H9 (cell line): ENCODE results near the gene CTNNAL1. TPM values are rescaled to one million over a fixed set of nuclear protein-coding genes. Genes with fewer than 3 reads are reported as not detected.

Experiments
- DNase-seq: peaks from one replicate; pipeline ENCODE4 v3.0.0-alpha.2; 2017
- H2AFZ ChIP-seq: one replicate; pipeline ENCODE4 v1.6.1; 2013; ENCODE audit warnings: mild to moderate bottlenecking, low read length, control low read depth, moderate library complexity
- H2AK5ac ChIP-seq: 2 replicates; pipeline ENCODE4 v1.6.1; 2013; ENCODE audit warnings: low read length, control low read depth, mixed read lengths; ENCODE audit not compliant: insufficient read length
- H2BK120ac ChIP-seq: one replicate; pipeline ENCODE4 v1.6.1; 2013; ENCODE audit warnings: low read depth, mild to moderate bottlenecking, low read length, control low read depth, inconsistent platforms; ENCODE audit not compliant: poor library complexity, severe bottlenecking
- H2BK12ac ChIP-seq: 2 replicates; pipeline ENCODE4 v1.6.1; 2013; ENCODE audit warnings: low read length, control low read depth, mixed read lengths, low read depth; ENCODE audit not compliant: insufficient read length
- H2BK15ac ChIP-seq: 2 replicates; pipeline ENCODE4 v1.6.1; 2013; ENCODE audit warnings: low read depth, low read length, control low read depth
- H2BK20ac ChIP-seq: one replicate; pipeline ENCODE4 v1.6.1; 2013; ENCODE audit warnings: low read depth, mild to moderate bottlenecking, low read length, control low read depth, inconsistent platforms; ENCODE audit not compliant: poor library complexity, severe bottlenecking
- H2BK5ac ChIP-seq: 2 replicates; pipeline ENCODE4 v1.6.1; 2013; ENCODE audit warnings: low read length, control low read depth, mixed read lengths; ENCODE audit not compliant: insufficient read length
- H3K14ac ChIP-seq: 2 replicates; pipeline ENCODE4 v1.6.1; 2013; ENCODE audit warnings: low read length, control low read depth; ENCODE audit not compliant: insufficient read depth
- H3K18ac ChIP-seq: 2 replicates; pipeline ENCODE4 v1.6.1; 2013; ENCODE audit warnings: low read depth, mild to moderate bottlenecking, mixed read lengths, low read length, control low read depth; ENCODE audit not compliant: insufficient read length
- H3K23ac ChIP-seq: 2 replicates; pipeline ENCODE4 v1.6.1; 2013; ENCODE audit warnings: low read length, control low read depth, mixed read lengths, low read depth; ENCODE audit not compliant: insufficient read length
- H3K23me2 ChIP-seq: 2 replicates; pipeline ENCODE4 v1.6.1; 2013; ENCODE audit warnings: low read depth, mild to moderate bottlenecking, mixed read lengths, low read length, control low read depth; ENCODE audit not compliant: insufficient read length, poor library complexity, severe bottlenecking
- H3K27ac ChIP-seq: 2 replicates; pipeline ENCODE4 v1.5.1; 2013; ENCODE audit warnings: low read length, control low read depth, mixed read lengths, low read depth; ENCODE audit not compliant: insufficient read length
- H3K27me3 ChIP-seq: 2 replicates; pipeline ENCODE4 v1.6.1; 2013; ENCODE audit warnings: low read length, control low read depth, inconsistent platforms; ENCODE audit not compliant: insufficient read depth
- H3K4ac ChIP-seq: 2 replicates; pipeline ENCODE4 v1.6.1; 2013; ENCODE audit warnings: low read depth, mild to moderate bottlenecking, control low read depth, inconsistent platforms, low read length, moderate library complexity
- H3K4me1 ChIP-seq: 2 replicates; pipeline ENCODE4 v1.6.1; 2013; ENCODE audit warnings: low read length, control low read depth, inconsistent platforms; ENCODE audit not compliant: insufficient read depth
- H3K4me2 ChIP-seq: 2 replicates; pipeline ENCODE4 v1.6.1; 2013; ENCODE audit warnings: low read length, control low read depth, mixed read lengths; ENCODE audit not compliant: insufficient read length, insufficient read depth
- H3K56ac ChIP-seq: 2 replicates; pipeline ENCODE4 v1.6.1; 2013; ENCODE audit warnings: low read depth, mild to moderate bottlenecking, mixed read lengths, low read length, control low read depth; ENCODE audit not compliant: insufficient read length
- H3K79me1 ChIP-seq: 2 replicates; pipeline ENCODE4 v1.6.1; 2013; ENCODE audit warnings: low read depth, mild to moderate bottlenecking, moderate library complexity, low read length, control low read depth, inconsistent platforms; ENCODE audit not compliant: insufficient read depth, poor library complexity, severe bottlenecking
- H3K79me2 ChIP-seq: 2 replicates; pipeline ENCODE4 v1.6.1; 2013; ENCODE audit warnings: low read length, control low read depth, inconsistent platforms; ENCODE audit not compliant: insufficient read depth
- H3K9ac ChIP-seq: 2 replicates; pipeline ENCODE4 v1.6.1; 2013; ENCODE audit warnings: low read length, control low read depth, mixed read lengths; ENCODE audit not compliant: insufficient read length; ENCODE audit errors: extremely low read depth
- H3K9me3 ChIP-seq: one replicate; pipeline ENCODE4 v1.6.1; 2013; ENCODE audit warnings: low read depth, low read length, inconsistent platforms; ENCODE audit not compliant: control insufficient read depth
- H3T11ph ChIP-seq: one replicate; pipeline ENCODE4 v1.6.1; 2013; ENCODE audit warnings: mild to moderate bottlenecking, low read length, control low read depth, inconsistent platforms
- H4K20me1 ChIP-seq: one replicate; pipeline ENCODE4 v1.6.1; 2013; ENCODE audit not compliant: control insufficient read depth, insufficient read length, insufficient read depth
- H4K5ac ChIP-seq: 2 replicates; pipeline ENCODE4 v1.6.1; 2013; ENCODE audit warnings: low read depth, mild to moderate bottlenecking, mixed read lengths, low read length, control low read depth; ENCODE audit not compliant: insufficient read length
- H4K8ac ChIP-seq: replicated peaks from 2 replicates; pipeline ENCODE4 v1.6.1; 2013; ENCODE audit warnings: low read length, control low read depth, mixed read lengths, low read depth; ENCODE audit not compliant: insufficient read length
- H4K91ac ChIP-seq: 2 replicates; pipeline ENCODE4 v1.6.1; 2013; ENCODE audit warnings: low read depth, mild to moderate bottlenecking, moderate library complexity, mixed read lengths, low read length, control low read depth; ENCODE audit not compliant: insufficient read length
- H3K27ac Mint-ChIP-seq, 3 experiments: 2 replicates in 2 of 3; 3 replicates in 1 of 3; pipeline ENCODE4 v1.8.0; 2020 to 2021; ENCODE audit warnings: mixed read lengths in 3 of 3, mild to moderate bottlenecking in 1 of 3, moderate library complexity in 1 of 3
- H3K27me3 Mint-ChIP-seq: 2 replicates; pipeline ENCODE4 v1.8.0; 2021; ENCODE audit warnings: low read depth, mild to moderate bottlenecking, moderate library complexity, mixed read lengths
- H3K36me3 Mint-ChIP-seq, 3 experiments: 2 replicates in 2 of 3; 3 replicates in 1 of 3; pipeline ENCODE4 v1.8.0; 2020 to 2021; ENCODE audit warnings: low read depth in 3 of 3, mixed read lengths in 3 of 3; ENCODE audit not compliant: insufficient read depth in 1 of 3
- H3K4me1 Mint-ChIP-seq, 2 experiments: 2 replicates each; pipeline ENCODE4 v1.8.0; 2020; ENCODE audit warnings: mixed read lengths in 2 of 2
- H3K4me3 Mint-ChIP-seq, 2 experiments: 2 replicates in 1 of 2; 3 replicates in 1 of 2; pipeline ENCODE4 v1.8.0; 2020 to 2021; ENCODE audit warnings: mild to moderate bottlenecking in 2 of 2, mixed read lengths in 2 of 2, moderate library complexity in 1 of 2
- H3K9me3 Mint-ChIP-seq, 2 experiments: 2 replicates in 1 of 2; 3 replicates in 1 of 2; pipeline ENCODE4 v1.8.0; 2020; ENCODE audit warnings: mild to moderate bottlenecking in 2 of 2, mixed read lengths in 2 of 2, moderate library complexity in 1 of 2
- WGBS: extraction: QIAGEN DNeasy Blood & Tissue Kit; methylation state at CpG from one replicate; pipeline ENCODE4 v1.1.7; 2013; ENCODE audit warnings: missing lambda C conversion rate, low lambda C conversion rate, mixed read lengths; ENCODE audit not compliant: insufficient read length; ENCODE audit errors: extremely low coverage; 5-methylcytosine and 5-hydroxymethylcytosine counted together
- total RNA-seq: library from RNA; stranded (reverse); gene quantifications from 2 replicates; pipeline ENCODE4 v1.2.1, GENCODE V29; 2021
- TF ChIP-seq, protein P1 (sequence below): fragments of 200-600 bp; sonication (generic); conservative IDR thresholded peaks from 3 replicates; pipeline ENCODE4 v1.8.0; 2021; ENCODE audit warnings: antibody characterized with exemption, mild to moderate bottlenecking

Gene CTNNAL1
- total RNA-seq, 1 experiment from 2014 or later: 52.9 TPM

DNA sequence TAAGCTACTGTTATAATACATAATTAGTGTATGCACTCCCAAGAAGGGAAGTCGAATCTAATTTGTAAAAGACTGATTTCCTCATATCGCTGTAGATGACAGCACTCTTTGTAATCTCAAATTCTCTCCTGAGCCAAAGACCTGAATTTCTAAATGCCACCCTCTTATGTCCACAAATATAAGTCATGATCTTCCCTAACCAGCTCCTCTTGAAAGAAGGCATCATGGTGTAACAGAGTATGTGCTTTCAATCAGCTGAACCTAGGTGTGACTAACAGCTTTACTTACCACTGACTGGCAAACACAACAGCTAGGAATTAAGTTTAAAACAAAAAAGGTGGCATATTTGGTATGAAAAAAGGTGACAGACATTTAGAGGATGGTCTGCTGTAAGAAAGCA, 34.0 kb upstream of the CTNNAL1 start:
- no peaks in the 10 kb centered on the region; the same call in 1 of the 2 replicates for H3K27me3 Mint-ChIP-seq

More for the DNA sequence above, 34.0 kb upstream of the CTNNAL1 start:
- no peak overlapping the region for H4K8ac ChIP-seq
- no peak overlapping the region for H3K18ac ChIP-seq
- H3K36me3 Mint-ChIP-seq: peaks cover 35 to 82% (median 78%) of the 10 kb centered on the region in 3 experiments; a peak in 6 of 7 replicates
- H3T11ph ChIP-seq: no peak overlapping the region
- no peak overlapping the region for H2BK15ac ChIP-seq
- no peaks in the 10 kb centered on the region for H4K20me1 ChIP-seq
- H2BK5ac ChIP-seq: no peak overlapping the region
- H2AK5ac ChIP-seq: no peak overlapping the region
- H3K23ac ChIP-seq: no peak overlapping the region
- no peaks in the 10 kb centered on the region for H3K27me3 ChIP-seq
- H3K79me2 ChIP-seq: no peaks in the 10 kb centered on the region
- H2AFZ ChIP-seq: no peak overlapping the region
- no peaks in the 10 kb centered on the region for H3K23me2 ChIP-seq
- H3K4ac ChIP-seq: no peak overlapping the region
- no peaks in the 10 kb centered on the region for H3K9me3 ChIP-seq
- TF ChIP-seq, protein P1, sequence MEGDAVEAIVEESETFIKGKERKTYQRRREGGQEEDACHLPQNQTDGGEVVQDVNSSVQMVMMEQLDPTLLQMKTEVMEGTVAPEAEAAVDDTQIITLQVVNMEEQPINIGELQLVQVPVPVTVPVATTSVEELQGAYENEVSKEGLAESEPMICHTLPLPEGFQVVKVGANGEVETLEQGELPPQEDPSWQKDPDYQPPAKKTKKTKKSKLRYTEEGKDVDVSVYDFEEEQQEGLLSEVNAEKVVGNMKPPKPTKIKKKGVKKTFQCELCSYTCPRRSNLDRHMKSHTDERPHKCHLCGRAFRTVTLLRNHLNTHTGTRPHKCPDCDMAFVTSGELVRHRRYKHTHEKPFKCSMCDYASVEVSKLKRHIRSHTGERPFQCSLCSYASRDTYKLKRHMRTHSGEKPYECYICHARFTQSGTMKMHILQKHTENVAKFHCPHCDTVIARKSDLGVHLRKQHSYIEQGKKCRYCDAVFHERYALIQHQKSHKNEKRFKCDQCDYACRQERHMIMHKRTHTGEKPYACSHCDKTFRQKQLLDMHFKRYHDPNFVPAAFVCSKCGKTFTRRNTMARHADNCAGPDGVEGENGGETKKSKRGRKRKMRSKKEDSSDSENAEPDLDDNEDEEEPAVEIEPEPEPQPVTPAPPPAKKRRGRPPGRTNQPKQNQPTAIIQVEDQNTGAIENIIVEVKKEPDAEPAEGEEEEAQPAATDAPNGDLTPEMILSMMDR: no peak
- H2BK20ac ChIP-seq: no peak overlapping the region
- H3K9me3 Mint-ChIP-seq: no peaks in the 10 kb centered on the region
- no peak for DNase-seq
- no peak overlapping the region for H3K27ac ChIP-seq
- no peak overlapping the region for H3K4me3 Mint-ChIP-seq
- no peak overlapping the region for H3K9ac ChIP-seq
- no peak overlapping the region for H2BK120ac ChIP-seq
- H4K91ac ChIP-seq: no peak overlapping the region
- H3K14ac ChIP-seq: no peak overlapping the region
- no peaks in the 10 kb centered on the region for H3K79me1 ChIP-seq
- no CpG with 5 or more reads among the region's 2 CpGs for WGBS
- no peak overlapping the region for H3K27ac Mint-ChIP-seq
- no peak overlapping the region for H2BK12ac ChIP-seq
- no peak overlapping the region for H3K4me2 ChIP-seq
- no peak overlapping the region for H4K5ac ChIP-seq
- no peaks in the 10 kb centered on the region for H3K4me1 Mint-ChIP-seq
- no peak overlapping the region for H3K56ac ChIP-seq
- H3K4me1 ChIP-seq: no peaks in the 10 kb centered on the region
